Astrocyte of the hippocampus (primary cell): ENCODE results near the gene TLE3.

Source experiments
- DNase-seq: peaks from one replicate; pipeline ENCODE4 v3.0.0; 2011; ENCODE audit warnings: low read depth, low spot score

TLE3 gene

DNA sequence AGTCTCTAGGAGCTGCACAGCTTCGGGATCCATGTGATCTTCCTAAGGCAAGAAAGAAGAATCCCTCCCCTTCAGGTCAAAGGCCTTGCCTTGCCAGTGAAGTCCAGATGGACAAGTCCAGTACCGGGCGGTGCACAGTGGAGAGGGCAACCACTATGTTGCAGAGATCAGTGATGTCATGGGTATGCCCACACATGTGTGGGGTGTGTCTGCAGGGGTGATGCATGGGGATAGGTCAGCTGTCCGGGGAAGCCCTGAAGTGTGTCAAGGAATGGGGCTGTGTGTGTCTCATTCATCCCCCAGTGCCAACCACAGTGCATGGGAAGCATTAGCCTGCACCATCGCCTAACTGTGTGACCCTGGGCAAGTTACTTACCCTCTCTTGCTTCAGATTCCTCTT is 66.5 kb downstream of the TLE3 start:
- DNase-seq = no peak

DNA sequence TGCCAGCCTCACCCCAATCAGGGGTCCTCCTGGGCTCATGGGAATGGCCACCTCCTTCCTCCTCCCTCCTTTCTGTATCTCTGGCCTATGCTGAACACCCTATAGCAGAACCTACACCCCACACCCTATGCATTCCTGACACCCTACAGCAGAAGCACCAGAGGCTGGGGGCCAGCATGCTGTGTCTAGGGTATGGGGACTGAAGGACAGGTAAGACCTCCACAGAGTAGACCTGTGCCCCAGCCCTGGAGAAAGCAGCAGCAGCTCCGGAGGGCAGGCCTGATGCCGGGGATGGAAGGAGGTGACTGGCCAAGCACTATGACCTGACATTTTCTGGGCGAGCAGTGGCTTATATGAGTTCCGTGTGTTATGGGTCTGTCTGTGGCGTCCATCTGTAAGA is 66.9 kb downstream of the TLE3 start:
- no peak for DNase-seq

DNA sequence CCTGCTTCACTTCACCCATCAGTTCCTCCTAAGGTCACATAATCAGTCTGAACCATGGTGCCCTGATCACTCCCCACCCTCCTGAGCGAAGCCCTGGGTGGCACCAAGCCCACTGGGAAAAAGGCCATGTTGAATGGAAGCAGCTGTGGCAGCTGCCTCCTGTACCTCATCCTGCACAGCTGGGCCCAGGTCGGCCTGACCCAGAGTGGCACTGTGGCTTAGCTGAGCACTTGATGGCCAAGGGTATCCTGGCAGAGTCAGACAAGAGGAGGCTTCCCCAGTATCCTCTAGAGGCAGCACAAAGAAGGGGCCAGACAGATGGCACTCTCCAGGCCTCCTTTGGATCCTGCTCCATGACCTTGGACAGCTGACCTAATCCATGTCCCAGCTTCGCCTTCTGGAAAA is 68.4 kb downstream of the TLE3 start:
- no peak for DNase-seq

DNA sequence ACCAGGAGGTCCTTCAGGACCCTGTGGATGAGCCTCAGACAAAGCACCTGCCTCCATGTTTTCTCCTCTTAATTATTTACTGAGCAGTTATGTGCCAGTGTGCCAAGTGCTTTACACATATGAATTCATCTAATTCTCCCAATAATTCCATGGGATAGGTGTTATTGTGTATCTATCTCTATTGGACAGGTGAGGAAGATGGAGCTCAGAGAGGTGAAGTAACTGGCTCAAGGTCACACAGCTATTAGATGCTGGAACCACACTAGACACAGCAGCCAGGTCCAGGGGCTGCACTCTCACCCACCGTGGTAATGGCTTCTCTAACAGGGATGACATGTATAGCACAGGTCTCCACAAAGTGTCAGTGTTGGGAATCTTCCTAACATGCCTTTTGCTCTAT is 70.2 kb downstream of the TLE3 start:
- no peak for DNase-seq

DNA sequence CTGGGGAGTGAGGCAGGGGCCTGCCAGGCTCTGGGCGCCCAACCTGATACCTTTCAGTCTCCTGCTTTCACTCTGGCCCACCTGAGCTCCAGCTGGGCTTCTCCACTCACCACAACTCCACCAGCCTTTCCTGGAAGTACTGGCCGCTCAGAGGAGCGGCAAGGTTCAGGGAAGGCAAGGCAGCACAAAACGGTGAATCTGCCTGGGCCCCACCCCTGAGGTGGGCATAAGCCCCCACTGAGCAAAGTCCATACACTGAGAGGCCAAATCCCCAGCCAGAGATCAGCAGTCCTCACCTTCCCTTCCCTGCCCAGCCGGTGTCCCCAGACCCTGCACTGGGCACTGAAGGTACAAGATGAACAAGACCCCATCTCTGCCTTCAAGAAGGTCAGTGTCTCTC is 70.7 kb downstream of the TLE3 start:
- DNase-seq = no peak

DNA sequence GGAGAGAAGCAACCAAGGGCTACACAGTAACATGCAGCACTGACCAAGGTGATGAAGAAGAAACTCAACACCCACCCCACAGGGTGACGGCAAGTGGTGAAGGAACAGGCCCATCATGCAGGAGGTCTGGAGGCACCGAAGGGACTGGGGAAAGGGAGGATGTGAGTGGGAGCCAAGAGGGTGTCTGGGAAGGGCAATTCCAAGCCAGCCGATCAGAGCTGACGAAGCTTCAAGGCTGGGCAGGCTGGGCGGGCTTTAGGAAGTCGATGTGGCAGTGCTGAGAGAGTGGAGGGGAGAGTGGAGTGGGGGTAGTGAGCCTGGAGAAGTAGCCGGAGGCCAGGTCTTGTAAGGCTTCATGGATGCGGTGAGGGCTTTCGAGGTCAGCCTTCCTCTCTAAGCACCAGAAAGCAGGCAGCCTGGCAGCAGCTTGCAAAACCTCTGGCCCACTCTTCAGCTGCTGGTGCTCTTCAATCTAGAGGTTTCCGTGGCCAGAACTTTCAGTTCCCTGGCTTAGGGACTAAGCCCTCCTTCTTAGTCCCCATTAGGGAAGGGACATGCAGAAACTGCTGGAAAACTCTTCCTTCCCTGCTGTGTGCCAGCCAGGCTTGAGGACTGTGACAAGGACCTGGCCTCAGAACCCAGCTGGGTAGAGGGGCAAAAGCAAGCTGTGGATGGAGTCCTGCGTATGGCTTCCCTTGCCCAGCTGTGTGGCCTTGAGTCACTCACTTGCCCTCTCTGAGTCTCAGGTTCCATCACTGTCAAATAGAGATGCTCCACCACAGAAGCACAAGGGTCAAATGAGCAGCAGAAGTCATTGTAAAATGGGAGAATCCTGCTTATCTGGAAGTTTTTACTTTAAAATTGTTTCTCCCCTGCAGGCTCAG is 72.1 kb downstream of the TLE3 start:
- no peak for DNase-seq

DNA sequence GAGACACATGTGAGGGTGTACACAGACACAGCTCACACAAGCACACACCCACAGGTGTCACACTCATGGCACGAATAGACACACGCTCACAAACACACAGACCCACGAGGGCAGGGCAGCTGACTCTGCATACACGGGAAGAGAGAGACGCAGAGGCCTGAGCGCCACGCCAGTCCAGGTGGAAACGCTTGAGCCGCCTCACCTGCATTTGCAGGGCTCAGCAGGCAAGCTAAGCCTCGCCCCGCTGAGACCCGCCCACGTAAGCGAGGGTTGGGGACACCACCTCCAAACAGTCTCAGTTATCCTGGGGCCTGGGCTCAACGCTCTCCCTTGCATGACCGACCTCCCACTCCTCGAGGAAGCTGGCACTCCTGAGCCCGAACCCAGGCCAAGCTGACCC is 73.2 kb downstream of the TLE3 start:
- no peak for DNase-seq

DNA sequence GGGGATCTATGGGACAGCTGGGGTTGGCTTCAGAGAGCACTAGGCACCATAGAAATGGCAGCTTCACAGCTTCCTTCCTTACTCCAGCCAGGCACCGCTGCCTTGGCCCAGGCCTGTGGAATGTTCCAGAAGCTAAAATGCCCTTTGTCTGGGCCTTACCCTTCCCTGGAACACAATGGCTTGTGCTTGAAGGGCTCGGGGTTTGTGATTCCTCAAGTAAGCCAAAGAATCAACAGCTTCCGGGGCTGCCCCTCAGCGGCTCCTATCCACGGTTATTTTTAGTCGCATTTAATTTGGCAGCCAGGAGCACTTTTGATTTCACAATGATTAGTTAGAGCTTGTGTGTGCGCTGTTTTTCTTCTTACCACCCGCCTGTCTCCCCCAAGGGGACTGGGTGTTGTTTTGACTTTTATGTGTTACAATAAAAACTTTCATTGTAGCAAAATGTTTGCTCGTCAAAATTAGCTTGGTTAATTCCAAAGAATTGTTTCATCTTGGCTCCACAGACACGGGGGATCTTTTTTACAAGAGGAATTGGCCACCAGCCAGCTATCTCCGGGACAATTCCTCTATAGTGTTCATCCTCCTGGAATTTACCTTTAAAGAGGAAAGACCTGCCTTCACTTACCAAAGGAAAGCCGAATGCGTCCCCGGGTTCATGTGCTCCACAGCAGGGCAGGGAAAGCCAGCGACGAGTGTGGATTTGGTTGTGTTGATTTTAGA is 73.8 kb downstream of the TLE3 start:
- peak; percentile 72 for DNase-seq

DNA sequence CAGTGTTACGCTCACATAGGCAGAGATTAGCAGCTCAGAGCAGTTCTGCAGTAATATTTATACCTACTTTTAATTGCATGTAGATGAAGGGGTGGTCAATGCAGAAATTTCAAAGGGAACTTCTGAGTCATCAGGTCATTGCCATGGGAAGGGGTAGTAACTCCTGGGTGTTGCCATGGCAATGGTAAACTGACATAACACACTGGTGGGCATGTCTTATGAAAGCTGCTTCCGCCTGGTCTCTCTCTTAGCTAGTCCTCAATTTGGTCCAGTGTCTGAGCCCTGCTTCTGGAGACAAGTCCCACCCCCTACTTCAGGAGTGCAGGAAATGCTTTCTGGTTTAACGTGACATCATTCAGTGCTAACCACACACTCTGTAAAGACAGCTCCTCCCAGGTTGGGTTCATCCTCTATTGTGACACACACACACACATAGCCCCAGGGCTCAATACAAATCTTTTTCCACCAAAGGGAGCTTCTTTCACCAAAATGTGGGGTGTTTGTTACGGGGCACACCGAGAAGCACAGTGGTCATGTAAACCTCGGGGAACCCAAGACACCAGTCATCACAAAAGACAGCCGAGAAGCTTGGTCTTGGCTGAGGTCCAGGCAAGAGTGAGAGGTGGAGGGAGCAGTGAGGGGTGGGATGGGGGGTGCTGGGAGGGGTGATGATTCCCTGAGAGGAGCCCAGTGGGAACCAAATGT is 74.5 kb downstream of the TLE3 start:
- DNase-seq = peak; percentile 82

DNA sequence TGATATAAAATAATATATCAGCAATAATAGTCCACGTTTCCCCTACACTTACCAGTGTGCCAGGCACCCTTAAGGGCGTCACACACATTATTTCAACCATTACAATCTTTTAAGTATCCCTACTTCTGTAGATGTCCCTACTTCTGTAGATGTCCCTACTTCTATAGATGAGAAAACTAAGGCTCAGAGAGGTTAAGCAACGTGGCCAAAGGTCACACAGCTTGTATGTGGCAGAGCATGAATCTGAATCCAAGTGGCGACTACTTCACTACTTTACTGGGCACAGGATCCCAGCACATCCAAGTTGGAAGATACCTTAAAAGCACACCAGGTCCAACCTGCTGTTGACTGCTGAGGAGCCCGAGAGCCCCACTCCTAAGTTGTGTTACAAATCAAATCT is 77.5 kb downstream of the TLE3 start:
- no peak for DNase-seq

DNA sequence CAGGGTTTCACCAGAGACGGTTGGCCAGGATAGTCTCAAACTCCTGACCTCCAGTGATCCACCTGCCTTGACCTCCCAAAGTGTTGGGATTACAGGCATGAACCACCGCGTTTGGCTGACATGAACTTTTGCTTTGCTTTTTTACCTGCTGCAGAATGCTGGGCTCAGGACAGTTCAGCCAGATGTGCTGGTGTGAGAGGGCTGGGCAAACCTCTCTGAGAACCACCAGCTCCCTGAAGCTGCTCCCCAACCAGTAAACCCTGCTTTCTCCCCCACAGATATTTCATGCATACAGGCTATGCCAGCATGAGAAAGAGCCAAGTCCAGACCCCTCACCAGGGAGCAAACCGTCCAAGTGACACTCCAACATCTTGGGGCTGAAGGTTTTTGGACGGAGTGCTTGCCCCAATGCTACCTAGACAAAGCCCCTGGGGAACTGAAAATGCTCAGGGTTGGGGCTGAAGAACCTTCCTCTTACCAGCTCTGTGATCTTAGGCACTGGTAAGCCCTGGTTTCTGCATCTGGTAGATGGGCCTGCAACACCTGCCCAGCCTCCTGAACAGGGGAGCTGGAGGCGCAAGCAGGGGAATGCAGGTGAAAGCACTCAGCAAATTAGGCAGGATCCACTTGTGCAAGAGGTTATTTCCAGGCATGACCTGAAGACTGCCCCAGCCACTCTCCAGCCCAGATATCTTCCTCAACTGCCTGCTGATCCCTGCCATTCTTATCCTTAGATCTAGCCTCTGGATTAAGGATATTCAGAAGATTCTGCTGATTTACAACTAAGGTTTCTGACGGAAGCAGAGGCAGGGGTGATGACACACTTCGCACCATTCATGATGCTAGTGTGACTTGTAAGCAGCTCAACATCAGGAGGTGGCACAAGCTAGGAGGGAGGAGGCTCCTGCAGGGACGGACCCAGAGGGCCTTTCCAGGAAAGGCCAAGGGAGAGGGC is 78.8 kb downstream of the TLE3 start:
- no peak for DNase-seq

DNA sequence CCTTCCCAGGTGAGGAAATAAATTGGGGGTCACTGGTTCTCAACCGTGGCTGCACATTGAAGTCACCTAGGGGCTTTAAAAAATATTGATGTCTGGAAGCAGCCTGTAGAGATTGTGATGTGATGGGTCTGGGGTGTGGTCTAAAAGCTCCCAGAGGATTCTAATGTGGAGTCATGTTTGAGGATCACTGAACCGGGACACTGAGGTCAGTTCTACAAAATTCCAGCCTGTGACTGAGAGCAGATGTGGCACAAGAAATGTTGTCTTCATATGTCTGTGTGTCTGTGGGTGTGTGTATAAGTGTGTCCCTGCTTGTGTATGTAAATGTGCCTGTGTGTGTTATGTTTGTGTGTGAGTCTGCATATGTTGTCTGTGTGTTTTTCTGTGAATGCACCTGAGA is 79.9 kb downstream of the TLE3 start:
- no peak for DNase-seq

DNA sequence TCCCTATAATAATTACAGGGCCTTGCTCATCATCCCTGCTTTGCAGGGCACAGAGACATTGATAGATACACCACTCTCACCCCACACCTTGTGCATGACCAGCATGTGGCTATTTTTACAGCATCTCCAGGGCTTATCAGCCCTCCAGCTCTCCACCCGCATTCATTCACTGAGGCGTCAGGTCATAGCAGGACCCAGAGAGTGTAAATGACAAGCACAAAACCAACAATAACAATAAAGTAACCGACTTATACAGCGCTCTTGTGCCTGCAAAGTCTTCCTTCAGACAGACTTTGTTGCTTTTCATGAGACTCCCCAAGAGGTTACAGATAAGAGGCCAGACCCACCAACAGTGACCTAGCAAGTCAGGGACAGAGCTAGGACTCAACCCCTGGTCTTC is 80.7 kb downstream of the TLE3 start:
- no peak for DNase-seq

DNA sequence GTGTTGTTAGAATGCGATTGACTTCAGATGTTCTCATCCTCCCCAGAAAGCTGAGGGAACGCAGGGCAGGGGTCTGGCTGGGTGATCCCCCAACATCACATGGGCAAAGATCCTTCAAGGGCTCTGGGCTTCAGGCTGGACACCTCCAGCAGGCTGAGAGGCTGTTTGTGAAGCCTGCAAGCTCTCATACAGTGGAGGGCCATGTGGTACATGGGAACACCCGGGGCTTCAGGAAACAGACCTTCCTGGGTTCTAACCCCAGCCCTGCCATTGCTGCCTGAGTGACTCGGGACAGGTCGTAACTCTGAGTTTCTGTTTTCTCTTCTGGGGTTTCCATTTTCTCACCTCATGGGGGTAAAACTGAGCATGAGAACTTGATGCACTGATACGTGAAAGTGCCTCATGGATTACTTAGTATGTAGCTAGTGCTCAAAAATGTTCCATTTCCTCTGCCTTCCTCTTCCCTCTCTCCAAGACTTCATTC is 81.2 kb downstream of the TLE3 start:
- DNase-seq = no peak

DNA sequence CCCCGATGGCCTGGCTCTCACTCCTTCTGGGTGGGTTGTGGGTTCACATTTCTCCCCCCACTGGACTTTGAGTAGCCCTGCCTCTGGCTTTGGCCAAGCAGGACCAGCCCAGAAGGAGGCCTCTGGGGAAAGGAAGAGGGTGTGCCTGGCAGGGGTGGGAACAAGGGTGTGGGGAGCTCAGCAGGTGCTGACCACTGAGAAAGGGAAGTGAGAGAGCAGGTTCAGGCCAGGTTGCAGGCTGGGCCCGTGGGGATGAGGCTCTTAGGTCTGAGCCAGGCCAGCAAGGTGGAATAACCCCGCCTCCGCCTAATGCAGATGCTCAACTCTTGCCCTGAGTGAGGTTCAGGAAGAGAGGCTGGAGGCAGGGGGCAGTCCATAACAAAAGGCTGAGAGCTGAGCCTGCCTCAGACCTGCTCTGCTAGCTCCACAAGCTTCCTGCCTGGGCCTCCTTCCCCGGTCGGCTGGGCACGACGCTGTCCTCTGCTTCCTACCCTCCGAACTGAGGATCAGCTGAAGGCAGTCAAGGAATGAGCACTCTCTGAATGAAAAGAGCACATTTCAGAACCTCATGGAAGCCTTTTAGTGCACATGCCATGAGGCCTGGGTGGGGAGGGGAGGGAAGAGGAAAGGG is 82.7 kb downstream of the TLE3 start:
- DNase-seq = no peak

DNA sequence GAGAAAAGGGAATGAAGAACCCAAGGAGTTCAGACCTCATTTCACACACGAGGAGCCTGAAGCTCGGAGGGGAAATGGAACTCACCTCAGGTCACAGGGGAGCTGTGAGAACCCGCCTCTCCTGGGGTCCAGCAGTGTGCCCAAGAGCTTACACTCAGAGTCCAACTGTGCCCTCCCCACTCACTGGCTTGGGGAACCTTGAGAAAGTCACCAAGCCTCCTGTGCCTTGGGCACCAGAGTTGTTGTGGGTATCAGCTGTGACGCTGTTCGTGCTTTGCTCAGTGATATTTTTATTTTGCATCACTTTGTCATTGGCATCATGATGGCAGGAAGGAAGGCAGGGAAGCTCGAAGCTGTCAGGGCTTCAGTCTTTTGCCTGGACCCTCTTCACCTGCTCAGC is 83.4 kb downstream of the TLE3 start:
- DNase-seq = no peak

DNA sequence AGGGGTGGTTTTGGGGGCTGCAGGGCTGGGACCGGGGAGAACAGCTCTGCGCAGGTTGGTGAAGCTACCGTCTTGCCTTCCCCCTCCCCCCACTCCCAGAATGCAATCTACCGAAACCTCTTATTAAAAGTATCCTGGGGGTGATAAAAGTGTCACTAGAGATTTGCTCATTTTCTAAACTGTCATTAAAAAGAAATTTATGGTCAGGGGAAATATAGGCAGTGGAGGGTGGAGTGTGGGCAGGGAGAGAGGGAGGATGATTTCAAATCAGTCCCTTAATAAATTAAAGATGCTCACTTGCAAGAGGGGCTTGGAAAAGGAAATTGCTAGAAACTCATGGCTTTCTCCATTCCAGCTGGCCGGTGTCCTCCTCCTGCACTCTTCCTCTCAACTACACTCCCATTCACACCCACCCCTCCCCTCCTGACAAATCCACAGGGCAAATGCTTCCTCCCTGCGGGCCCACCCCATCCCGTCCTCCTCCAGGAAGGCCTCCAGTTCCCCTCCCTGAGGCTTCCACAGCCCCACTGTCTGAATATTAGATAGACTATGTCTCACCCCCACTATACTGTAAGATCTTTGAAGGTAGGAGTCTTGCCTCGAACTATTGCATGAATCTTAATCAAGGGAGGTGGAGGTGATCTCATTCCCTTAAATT is 83.9 kb downstream of the TLE3 start:
- DNase-seq = no peak

DNA sequence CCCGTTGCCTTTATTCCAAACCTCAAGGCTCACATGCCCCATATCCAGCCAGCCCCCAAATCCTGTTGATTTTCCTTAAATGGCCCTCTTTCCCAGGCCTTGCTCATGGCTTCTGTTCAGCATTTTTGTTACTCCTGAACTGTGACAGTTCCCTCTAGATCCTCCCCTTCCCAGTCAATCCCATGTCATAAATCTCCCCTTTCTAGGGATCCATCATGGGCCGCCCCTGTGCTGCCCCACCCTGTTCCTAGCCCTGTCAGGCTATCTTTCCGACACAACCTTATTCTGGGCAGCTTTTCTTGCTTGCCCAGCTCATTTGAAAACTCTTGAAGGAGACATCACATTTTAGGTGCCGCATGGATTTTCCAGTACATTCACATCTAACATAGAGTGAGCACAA is 84.8 kb downstream of the TLE3 start:
- no peak for DNase-seq

DNA sequence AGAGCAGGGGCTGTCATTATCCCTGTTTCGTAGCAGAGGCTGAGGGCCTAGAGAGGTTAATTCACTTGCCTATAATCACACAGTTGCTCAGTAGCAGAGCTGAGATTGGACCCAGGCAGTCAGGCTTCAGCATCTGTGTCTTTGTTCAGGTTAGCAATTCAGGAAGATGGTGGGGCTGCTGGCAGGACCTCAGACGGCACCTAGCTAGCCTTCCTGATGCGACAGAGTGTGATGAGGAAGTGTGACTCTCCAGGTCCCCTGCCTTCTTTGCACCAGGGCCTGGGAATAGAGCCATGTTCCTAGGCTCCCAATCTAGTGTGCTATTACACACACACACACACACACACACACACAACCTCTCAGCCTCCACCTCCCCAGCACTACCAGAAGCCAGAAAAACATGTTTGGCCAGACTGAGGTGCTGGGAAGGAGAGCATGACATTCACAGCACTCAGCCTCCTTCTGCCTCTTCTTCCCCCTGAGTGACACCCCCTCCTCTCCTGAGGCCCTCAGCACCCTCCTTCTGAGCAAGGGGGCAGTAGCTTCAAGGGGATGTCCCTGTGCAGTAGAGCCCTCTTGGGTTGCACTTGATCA is 88.9 kb downstream of the TLE3 start:
- DNase-seq = no peak
